GM19023 (cell line): ENCODE results near the gene NDOR1.

Source experiments
- ATAC-seq: cut with Tn5 transposase; IDR thresholded peaks from one replicate; pipeline ENCODE4 v1.9.1; 2021; ENCODE audit warnings: mild to moderate bottlenecking, moderate library complexity; ENCODE audit not compliant: unreplicated experiment

Gene NDOR1

DNA sequence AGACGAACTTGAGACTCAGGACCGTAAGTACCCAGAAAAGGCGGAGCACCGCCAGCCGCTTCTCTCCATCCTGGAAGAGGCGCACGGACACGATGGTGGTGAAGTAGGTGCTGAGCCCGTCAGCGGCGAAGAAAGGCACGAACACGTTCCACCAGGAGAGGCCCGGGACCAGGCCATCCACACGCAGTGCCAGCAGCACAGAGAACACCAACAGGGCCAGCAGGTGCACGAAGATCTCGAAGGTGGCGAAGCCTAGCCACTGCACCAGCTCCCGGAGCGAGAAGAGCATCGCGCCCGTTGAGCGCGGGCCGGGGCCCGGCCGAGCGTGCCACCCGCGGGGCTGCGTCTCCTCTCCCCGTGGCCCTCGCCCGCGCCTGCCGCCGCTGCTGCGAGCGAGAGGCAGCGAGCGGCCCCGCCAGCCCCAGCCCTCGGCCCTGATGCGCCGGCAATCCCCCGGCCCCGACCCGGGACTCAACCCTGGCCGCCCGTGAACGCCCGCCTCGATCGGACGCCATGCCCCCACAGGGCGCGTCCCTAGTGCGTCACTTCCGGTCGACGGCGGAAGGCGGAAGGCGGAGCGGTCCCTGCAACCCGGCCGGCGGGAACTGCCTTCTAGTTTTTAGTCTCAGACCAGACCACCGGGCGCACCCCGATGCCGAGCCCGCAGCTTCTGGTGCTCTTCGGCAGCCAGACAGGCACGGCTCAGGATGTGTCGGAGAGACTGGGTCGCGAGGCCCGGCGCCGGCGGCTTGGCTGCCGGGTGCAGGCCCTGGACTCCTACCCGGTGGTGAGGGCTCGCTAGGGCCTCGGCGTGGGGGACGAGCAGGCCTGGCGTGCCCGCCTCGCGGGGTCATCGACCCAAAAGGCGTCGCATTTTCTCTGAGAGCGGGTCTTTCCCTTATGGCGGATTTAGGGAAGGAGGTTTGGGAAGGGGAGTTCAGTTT is at the start of gene NDOR1, which contains the start of gene TMEM203:
Gene NDOR1 (plus strand): TSS at position 575 of the 944 bp plus-strand sequence. CDS start 78 bp downstream, at position 653.
Gene TMEM203 (minus strand): TSS at position 523 of the 944 bp plus-strand sequence. CDS start 234 bp downstream, at position 289.
- ATAC-seq = peak; percentile 44

DNA sequence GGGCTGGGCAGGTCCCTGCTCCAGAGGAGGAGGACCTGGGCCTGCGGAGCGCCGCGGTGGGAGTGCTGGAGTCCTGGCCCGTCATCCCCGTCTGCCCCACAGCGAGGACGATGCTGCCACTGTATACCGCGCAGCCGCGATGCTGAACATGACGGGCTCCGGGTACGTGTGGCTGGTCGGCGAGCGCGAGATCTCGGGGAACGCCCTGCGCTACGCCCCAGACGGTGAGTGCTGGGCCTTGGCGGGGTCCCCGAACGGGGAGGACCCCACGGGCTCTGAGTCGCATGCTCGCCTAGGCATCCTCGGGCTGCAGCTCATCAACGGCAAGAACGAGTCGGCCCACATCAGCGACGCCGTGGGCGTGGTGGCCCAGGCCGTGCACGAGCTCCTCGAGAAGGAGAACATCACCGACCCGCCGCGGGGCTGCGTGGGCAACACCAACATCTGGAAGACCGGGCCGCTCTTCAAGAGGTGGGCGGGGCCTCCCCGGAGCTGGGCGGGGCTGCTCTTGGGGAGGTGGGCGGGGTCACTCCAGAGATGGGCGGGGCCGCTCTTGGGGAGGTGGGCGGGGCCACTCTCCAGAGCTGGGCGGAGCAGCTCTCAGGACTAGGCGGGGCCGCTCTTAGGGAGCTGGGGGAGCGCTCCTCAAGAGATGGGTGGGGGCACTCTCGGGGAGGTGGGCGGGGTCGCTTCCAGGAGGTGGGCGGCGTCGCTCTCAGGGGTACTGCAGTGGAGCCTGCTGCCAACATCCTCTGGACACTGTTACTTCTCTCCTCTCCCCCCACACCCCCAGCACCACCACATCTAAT is 48.7 kb upstream of the NDOR1 start:
- no peak for ATAC-seq

DNA sequence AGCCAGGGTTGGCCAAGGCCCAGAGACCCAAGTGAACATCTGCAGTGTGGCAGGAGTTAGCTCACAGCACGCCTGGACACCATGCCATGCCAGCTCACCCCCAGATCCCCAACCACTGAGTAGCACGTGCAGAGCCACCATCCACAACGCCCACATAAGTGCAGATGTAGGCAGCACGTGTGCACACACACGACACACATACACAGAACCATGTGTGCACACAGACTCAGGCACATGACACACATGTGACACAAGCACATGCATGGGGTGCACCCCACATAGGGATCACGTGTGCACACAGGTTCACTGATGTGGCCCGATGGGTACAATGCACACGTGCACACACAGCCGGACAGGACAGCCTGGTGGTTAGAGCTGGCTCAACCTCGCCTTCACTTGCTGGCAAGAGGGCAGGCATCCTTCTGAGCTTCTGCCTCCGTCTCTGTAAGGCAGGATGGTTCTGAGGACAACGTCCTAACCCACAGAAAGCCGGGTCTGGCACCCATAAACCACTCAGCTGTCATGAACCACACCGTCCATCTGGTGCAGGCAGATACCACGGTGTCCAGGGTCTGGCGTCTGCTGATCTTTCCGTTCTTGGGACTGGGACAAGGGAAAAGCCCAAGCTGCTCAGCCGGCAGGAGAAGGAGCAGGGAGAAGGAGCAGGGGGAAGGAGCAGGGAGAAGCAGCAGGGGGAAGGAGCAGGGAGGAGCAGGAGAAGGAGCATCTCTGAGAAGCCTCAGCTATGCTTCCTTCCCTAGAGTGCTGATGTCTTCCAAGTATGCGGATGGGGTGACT is 47.7 kb upstream of the NDOR1 start:
- no peak for ATAC-seq

DNA sequence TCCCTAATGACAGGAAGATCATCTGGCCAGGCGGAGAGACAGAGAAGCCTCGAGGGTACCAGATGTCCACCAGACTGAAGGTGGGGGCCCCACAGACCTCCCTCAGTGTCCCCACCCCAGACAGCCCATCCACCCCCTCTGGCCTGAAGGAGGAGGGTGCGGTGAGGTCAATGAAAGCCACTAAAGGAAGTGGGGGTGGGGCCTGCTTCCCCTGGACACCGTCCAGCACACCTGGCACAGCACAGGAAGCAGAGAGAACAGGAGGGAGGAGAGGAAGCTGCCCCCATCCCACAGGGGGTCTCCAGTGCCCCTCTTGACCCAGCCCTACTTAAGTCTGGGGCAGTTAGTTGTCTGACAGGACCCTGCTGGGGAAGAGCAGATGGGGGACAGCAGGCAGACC is 46.9 kb upstream of the NDOR1 start:
- no peak for ATAC-seq

DNA sequence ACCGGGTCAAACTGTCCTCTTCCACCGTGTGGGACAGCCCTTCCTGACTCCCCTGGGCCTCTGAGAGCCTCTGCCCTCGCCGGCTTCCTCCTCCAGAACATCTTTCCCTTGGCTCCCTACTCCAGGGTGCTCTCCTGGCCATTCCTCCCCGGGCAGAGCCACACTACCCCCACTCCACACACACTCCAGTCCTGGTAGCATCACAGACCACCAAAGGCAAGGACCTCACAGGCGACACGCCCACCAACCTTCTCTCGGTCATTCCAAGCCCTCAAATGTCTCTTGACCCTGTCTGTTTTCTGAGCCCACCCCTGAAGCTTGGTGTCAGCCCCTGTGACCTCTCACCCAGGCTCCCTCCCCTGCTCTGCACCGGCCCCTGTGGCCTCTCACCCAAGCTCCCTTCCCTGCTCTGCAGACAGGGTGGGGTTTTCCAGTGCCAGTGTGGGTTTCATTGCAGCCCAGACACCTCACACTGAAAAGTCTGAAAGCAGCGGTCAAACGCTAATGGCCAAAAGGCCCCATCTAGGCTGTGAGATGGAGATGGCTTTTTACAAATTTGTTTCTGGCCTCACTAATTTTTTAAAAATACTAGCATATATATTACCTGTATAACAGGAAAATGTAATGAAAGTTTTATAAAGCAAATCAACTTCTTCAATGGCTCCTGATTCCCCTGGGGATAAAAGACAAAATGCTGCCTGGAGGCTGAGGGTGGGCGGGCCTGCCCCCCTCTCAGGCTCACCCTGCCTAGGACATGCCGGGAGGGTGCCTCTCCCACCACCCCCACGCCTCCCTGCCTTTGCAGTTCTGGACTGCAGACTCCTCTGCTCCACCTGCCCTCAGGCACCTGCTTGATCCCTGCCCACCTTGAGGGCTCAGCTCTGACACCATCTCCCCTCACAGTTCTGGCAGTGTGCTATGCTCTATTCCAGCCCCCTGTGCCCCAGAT is 46.1 kb upstream of the NDOR1 start:
- ATAC-seq = no peak

DNA sequence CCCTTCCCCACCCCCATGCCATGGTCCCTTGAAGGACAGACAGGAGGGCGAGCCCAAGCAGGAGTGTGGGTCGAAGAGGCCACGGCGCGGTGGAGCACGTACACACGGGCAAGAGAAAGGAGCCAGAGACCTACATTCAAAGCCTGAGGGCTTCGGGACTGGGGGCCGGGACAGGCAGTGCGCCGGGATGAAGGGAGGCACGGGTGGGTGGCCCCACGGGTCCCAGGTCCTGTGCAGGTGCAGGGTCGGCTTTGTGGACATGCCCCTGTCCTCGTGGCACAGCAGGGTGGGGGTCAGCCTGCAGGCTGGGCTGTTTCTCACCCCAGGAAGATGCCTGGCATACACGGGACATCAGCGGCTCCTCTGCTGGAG is 45.5 kb upstream of the NDOR1 start:
- ATAC-seq = no peak

DNA sequence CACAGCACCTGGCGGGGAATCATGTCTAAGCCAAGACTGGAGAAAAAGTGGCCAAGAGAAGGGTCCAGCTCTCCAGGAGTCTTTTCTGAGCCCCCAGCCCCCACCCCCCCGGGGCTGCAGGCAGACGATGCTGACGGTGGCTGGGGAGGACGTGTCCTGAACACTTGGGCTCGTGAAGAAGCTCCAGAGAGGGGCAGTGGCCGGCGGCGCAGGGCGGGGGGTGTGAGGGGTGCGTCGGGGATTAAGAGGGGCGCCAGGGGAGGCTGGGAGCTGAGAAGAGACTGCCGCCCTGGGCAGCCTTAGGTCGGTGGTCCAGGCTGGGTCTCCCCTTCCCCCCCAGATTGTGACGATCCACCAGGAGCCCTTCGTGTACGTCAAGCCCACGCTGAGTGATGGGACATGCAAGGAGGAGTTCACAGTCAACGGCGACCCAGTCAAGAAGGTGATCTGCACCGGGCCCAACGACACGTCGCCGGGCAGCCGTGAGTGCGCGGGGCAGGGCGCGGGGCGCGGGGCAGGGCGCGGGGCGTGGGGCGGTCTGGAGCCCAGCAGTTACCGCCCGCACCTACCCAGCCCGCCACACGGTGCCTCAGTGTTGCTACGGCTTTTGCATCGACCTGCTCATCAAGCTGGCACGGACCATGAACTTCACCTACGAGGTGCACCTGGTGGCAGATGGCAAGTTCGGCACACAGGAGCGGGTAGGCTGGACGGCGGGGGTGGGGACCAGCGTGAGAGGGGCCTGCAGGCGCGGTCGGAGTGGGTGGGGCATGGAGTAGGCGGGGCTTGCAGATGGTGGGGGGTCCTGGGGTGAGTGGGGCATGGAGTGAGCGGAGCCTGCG is 44.6 kb upstream of the NDOR1 start:
- no peak for ATAC-seq

DNA sequence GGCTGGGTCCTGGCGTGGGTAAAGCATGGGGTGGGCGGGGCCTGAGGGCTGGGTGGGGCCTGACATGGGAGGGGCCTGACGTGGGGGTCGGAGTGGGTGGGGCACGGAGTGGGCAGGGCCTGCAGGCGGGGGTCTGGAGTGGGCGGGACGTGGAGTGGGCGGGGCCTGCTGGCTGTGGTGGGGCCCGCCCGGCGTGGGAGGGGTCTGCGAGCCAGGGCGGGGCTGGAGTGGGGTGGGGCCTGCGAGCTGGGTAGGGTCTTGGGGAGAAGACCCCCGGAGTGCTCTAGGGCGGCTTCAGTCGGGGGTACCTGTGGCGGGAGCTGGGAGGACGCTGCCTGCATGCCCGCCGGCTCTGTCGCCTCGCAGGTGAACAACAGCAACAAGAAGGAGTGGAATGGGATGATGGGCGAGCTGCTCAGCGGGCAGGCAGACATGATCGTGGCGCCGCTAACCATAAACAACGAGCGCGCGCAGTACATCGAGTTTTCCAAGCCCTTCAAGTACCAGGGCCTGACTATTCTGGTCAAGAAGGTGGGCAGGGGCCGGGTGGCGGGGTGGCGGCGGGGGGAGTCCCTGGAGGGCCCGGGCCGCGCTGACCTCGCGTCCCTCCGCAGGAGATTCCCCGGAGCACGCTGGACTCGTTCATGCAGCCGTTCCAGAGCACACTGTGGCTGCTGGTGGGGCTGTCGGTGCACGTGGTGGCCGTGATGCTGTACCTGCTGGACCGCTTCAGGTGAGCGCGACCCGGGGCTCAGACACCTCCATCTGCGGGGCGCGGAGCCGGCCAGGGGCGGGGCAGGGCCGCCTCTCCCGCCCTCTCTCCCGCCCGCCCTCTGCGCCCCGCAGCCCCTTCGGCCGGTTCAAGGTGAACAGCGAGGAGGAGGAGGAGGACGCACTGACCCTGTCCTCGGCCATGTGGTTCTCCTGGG is 43.7 kb upstream of the NDOR1 start:
- ATAC-seq = no peak

DNA sequence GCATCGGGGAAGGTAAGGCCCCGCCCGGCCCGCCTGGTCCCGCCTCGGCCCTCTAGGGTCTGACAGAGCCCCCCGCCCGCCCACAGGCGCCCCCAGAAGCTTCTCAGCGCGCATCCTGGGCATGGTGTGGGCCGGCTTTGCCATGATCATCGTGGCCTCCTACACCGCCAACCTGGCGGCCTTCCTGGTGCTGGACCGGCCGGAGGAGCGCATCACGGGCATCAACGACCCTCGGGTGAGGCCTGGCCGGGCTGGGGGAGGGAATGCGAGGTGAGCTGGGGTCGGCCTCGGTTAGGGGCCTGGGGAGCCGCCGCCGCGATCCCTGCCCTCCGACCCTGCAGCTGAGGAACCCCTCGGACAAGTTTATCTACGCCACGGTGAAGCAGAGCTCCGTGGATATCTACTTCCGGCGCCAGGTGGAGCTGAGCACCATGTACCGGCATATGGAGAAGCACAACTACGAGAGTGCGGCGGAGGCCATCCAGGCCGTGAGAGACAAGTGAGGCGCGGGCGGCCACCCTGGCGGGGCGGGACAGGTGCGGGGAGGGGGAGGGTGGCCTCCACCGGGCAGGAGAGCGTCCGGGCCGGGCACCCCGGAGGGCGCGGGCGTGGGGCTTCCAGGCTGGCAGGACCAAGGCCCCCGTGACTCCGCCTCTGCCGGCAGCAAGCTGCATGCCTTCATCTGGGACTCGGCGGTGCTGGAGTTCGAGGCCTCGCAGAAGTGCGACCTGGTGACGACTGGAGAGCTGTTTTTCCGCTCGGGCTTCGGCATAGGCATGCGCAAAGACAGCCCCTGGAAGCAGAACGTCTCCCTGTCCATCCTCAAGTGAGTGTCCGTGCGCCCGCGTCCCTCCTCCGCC is 42.8 kb upstream of the NDOR1 start:
- no peak for ATAC-seq

DNA sequence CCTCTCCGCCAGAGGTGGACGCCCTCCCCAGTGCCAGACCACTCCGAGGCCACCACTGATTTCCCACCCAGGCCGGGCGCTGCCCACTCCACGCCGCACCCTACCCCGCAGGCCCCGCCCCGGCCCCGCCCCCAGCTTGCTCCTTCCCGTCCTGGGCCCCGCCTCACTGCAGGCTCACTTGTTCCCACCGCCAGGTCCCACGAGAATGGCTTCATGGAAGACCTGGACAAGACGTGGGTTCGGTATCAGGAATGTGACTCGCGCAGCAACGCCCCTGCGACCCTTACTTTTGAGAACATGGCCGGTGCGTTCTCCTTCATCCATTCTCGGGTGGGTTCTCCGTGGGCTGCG is 42.2 kb upstream of the NDOR1 start:
- no peak for ATAC-seq

DNA sequence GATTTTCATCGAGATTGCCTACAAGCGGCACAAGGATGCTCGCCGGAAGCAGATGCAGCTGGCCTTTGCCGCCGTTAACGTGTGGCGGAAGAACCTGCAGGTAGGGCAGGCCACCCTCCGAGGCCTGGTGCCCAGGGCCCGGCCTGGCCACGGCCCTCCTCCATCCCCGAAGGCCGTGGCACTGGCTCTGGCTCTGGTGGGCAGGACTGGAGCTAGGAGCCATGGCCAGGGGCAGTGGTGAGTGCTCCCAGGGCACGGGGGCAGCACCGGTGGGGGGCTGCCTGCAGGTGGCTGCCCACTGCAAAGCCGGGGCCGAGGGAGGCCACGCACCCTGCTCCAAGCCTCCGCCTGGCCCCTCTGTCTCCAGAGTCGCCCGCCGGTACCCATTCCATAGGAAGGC is 41.7 kb upstream of the NDOR1 start:
- ATAC-seq = no peak

DNA sequence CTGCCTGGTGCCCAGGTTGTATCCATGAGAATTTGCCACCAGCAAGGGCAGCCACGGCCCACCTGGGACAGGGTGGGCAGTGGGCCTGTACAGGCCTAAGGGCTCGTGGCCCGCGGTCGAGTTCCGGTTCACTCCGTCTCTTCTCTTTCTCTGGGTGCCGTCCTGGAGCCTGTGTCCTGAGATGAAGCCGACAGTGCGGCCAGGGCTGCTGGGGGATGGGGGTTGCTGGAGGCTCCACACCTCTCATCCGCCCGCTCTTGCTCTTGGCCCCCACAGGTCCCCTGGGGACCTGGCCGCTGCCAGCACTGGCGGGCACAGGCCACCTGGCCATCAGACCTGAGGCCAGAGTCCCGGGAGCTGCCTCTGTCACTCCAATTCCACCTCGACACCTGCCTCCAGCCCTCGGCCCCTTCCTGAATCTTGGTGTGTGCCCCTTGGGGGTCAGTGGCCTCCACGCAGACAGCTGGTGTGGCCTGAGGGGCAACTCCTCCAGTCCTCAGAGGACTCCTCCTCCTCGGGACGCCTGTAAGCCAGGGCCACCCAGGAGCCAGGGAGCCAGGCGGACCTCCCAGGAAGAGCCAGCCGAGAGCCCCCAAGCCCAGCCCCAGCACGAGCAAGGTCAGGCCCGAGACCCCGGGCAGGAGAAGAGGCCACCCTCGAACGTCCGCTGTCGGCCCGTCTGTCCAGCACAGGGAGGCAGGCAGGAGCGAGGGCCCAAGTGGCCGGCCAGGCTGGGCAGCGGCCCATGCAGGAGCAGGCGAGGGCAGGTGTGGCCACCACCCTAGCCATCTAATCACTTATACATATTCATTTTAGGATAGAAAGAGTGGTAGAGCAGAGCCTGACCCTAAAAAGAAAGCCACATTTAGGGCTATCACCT is 40.9 kb upstream of the NDOR1 start:
- no peak for ATAC-seq

DNA sequence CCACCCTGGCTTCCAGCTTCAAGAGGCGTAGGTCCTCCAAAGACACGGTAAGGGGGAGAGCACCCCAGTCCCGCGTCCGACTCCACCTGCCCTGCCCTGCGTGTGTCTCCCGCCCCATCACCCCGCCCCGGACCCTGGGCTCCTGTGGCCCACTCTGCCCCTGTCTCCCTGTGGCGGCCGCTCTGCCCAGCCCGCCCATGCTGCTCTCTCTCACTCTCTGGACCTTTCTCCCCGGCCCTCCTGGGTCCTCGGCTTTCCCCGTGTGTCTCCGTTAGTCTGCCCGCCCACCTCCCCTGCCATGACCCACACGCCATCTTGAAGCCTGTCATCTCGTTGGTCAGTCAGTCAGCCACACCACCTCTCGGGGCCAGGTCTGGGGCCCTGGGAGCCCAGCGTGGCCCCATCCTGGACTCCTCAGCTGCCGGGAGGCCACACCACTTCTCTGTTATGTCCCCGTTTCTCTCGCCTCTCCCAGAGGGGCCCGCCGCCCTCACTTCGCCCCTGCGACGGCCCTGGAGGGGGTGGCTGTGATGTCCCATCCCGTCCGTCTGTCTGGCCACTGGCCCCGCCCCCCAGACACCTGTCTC is 40.2 kb upstream of the NDOR1 start:
- ATAC-seq = no peak

DNA sequence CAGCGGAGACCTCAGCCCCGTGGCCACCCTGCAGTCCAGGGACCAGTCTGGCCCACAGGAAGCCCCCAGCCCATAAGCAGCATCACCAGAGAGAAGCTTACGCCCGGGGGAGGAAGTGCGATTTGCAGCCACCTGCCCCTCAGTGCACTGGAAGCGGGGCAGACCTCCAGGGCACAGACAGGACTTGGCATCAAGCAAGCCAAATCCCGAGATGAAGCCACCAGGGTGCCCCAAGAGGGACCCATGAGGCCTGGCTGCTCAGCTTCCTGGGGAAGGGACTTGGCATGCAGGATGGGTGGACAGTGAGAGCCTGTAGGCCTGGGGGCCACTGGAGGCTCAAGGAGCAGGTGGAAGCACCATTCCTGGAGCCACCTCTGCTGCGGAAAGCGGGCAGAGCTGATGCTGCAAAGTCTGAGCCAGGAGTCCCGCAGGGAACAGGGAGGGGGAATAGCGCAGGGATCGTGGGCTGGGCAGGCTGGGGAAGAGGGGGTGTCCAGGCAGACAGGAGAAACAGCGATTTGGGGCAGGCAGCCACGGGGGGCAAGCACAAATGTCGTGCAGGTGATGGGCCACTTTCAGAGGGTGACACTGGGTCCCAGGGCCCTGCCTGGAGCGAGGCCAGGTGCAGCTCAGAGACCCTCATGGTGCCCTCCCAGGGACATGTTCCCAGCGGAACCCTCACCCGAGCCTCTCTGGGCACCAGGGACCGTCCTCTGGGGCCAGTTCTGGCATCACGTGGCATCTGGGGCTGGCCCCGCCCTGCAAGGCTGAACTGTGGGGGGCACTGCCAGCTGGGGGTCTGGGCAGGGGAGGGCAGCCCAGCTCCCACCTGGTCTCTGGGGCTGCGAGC is 38.9 kb upstream of the NDOR1 start:
- no peak for ATAC-seq

DNA sequence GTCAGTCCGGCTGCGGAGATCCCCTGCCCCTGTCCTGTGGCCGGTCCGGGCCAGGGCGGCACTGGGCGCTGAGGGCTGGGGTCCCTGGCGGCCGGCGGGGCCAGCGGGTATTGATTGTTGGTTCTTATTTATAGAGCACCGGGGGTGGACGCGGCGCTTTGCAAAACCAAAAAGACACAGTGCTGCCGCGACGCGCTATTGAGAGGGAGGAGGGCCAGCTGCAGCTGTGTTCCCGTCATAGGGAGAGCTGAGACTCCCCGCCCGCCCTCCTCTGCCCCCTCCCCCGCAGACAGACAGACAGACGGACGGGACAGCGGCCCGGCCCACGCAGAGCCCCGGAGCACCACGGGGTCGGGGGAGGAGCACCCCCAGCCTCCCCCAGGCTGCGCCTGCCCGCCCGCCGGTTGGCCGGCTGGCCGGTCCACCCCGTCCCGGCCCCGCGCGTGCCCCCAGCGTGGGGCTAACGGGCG is 38.2 kb upstream of the NDOR1 start:
- ATAC-seq = no peak
